Measurements from ENCODE around the gene TRIM71.
"Not testable (repeated sequence)": the region's sequence is repeated elsewhere in the genome, so short reads cannot be mapped to it uniquely, and the experiment has no call there.

Gene TRIM71

DNA sequence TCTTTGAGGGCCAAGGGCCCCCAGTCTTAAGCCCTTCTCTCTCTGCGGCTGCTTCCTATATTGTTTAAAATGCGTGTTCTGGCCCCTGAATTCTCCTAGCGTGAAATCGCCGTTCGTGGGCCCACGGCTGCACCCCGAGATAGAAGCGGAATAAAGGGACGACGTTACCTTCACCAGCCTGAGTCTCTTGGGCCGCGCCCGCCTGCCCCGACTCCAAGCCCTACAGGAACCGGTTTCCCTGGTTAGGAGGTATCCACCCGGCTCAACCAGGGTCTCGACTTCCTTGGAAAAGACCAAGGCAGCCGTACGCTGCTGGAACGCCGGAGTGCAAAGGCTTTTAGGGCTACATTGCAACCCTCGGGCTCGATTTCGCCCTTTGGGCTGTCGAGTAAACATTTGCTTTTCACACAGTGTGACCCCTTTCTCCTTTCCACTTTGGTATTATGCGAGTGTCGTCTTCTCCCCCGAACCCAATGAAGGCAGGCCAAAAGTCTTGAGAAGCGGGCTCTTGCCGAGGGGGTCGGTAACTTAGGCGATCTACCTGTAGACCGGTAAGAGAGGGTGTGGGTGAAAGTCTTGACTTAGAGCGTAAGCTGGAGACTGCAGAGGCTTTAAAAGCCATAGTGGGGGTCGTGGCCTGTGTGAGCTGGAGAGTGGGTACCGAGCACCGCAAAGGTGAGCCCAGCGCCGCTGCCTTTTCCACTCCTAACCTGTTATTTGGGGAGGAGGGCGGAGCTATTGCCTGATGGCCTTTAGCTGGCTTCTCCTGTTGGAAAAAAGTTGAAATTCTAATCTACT lies 2.0 kb downstream of the TRIM71 start:
- DNase-seq (ENCODE audit: low spot score) = no peak

DNA sequence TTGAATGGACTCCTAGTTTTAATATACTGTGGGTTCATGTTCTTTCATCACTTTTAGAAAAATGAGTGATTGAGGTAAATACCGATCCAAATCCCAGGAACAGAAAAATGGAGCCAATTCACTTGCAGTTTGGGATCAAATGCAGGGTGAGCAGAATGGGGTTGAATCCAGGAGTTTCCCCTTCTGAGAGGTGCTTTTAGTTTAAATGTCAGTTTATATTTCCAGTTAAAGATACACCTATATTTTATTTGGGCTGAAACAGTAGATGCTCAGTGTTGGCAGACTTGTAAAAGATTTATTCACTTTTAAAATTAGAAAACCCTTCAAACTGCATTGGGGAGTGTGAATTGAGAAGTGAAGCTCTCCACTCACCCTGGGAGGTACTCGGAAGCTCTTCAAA lies 2.6 kb downstream of the TRIM71 start:
- no peak for DNase-seq (ENCODE audit: low spot score)

DNA sequence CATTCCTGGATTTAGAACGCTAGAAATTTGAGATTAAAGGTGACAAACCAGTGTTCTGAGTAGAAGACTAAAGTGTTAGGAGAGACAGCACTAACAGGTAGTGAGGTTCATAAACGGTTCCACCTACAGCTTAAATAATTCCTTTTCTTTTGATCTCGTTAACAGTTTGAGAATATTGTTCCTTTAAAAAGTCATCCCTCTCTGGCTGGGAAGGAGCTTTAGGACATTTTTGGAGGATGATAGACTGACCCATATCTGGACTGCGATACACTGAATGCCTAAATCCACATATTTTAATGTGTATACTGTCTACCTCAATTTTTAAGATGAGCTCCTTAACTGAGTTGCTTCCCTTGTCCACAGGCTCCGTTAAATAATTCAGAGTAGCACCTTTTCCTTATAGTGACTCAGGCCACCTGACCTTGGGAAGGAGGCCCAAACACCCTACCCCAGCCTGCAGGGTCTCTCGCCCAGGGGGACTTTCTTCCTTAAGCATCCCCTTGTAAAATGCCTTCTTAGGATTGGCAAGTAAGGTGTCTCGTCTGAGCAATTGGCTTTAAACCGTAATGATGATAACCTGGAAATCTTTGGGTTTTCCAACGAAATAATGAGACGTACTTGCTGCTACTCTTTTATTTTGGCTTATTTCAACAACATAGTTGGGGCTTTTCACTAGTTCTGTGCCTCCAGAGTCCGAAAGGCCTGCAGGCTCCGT lies 3.3 kb downstream of the TRIM71 start:
- DNase-seq (ENCODE audit: low spot score) = no peak

DNA sequence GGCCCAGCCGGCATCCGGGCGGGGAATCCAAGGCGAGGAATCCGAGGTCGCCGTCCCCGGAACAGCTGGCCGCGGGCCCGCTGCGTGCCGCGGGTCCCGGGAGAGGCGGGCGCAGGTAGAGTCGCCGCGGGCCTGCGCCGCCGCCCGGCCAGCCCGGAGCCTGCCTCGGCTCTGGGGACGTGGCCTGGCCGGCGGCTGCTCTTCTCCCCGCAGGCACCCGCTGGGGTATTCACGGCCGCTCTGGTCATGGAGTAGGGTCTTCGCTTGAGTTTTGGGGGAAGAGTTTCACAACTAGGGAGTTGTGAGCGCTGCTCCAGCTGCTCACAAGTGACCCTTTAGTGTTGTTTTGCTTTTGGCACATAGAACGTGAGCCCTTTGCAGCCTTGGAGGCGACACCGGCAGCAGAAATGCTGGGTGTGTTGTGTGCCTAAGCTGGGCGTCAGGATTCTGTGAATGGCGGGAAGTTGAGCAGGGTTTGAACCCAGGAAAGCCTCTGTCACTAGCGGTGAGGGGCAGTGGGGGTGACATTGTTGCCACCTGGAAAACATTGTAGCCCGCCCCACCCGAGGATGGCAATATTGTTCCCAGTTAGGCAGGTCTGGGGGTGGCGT lies 4.0 kb downstream of the TRIM71 start:
- DNase-seq (ENCODE audit: low spot score) = no peak

DNA sequence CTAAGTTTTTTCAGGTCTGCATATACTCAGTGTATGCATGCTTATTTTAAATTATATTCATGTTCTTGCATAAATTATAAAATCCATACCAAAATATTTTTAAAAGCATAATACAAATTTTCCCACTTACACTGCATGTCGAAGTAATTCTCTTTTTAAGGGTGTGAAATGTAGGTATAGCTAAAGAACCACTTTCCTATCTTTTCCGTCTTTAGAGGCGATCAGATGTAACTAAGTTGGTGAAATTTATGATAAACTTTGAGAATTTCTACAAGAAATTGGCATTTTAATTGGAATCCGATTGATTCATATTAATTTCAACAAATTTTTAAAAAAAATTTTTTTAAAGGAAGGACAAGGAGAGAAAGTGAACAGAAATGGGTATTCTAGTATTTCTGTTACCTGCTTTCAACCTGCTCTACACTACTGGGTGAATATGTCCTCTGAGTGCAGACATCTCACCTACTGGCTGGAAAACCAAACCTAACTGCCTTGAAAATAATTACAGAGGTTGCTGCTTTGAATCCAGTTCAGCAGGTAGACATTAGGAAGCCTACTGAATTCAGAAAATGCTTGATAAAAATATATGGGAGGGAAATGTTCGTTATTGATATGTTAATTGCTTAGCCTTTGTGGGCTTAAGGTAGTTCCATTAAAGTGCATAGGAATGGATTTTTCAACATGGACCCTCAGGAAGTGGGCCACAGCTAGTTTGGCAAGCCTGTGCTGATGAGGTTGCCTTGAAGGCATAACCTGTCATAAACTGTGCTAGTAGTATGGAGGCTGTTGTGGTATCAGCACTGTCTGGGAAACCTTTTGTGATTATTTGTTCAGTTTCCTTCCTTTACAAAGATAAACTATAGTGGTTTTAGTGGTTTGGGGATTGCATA lies 5.1 kb downstream of the TRIM71 start:
- no peak for DNase-seq (ENCODE audit: low spot score)

DNA sequence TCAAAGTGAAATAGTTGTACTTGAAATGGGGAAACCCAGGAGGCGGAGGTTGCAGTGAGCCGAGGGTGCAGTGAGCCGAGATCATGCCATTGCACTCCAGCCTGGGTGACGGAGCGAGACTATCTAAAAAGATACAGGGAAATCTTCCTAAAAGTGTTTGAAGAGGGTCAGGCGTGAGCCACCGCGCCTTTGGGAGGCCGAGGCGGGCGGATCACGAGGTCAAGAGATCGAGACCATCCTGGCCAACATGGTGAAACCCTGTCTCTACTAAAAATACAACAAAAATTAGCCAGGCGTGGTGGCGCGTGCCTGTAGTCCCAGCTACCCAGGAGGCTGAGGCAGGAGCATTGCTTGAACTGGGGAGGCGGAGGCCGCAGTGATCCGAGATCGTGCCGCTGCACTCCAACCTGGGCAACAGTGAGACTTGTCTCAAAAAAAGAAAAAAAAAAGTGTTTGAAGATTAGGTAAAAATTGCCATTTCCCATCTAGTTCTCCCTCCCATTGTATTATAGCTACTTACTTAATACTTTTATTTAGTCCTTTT lies 5.9 kb downstream of the TRIM71 start:
- DNase-seq (ENCODE audit: low spot score) = not testable (repeated sequence)

DNA sequence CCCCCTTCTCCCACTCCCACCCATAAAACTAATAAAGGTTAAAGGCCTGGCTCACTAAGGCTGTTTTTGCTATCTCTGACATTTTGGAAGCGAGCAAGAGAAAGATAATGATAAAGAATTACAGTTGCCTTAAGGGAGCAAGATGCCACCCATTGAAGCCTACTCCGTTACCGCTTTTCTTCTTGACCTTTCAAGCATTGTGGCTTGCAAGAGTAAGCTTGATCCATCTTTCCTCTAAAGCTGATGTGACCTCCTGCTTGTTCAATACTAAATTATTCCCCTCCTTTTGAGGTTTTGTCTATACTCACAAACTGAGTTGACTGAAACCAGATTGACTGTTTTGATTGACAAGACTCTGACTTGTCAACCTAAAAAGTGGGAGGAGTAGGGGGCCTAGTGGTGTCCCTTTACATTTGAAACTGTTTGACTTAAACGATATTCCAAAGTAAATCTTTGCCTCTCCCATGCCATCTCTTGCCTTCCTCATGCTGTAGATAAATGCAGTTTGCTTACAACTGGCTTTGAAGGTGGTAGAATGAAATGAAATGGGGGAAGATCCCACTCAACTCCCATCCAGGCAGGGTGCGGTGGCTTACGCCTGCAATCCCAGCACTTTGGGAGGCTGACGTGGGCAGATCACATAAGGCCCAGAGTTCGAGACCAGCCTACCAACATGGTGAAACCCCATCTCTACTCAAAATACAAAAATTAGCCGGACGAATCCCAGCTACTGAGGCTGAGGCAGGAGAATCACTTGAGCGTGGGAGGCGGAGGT lies 8.0 kb downstream of the TRIM71 start:
- no peak for DNase-seq (ENCODE audit: low spot score)

DNA sequence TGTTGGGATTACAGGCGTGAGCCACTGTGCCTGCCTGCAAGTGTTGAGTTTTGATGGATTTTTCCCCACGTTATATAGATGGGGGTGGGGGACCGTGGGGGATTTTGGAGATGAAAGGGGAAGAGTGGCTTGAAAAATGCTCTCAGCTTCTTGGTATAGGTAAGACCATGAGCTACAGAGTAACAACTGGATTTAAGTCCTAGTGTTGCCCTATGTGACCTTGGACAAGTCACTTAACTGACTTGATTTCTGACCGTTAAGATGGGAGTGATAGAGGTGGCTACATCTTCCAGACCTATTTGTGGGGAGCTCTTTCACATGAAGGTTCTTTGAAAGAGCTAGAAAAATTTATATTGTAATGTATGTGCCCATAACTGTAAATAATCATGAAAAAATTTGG lies 13.3 kb downstream of the TRIM71 start:
- DNase-seq (ENCODE audit: low spot score) = no peak

DNA sequence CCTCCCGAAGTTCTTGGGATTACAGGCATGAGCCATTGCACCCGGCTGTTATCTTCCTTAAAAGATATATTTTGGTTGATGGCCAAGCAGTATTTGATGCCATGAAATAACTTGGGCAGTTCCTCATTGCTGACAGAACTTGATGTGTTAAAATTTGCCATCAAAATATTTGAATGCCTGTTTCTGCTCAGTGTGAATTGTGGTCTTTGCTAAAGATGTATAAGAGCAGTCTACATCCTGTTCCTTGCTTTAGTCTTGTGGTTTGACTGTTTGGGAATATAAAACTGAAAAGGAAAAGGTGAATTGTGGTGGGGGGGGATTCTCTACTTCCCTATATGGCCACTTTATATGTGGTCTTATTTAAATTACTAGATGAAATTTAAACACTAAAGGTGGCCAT lies 14.0 kb downstream of the TRIM71 start:
- DNase-seq (ENCODE audit: low spot score) = no peak

DNA sequence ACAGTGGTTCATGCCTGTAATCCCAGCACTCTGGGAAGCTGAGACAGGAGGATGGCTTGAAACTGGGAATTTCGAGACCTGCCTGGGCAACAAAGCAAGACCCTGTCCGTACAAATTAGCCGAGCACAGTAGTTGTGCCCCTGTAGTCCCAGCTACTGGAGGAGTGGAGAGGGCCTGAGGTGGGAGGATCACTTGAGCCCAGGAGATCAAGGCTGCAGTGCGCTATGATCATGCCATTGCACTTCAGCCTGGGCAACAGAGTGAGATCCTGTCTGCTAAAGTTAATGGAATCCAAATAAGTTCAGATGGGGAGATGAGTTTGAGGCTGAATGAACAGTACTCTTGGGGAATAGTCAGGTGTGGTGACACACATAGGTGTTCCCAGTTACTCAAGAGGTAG lies 14.4 kb downstream of the TRIM71 start:
- DNase-seq (ENCODE audit: low spot score) = no peak

DNA sequence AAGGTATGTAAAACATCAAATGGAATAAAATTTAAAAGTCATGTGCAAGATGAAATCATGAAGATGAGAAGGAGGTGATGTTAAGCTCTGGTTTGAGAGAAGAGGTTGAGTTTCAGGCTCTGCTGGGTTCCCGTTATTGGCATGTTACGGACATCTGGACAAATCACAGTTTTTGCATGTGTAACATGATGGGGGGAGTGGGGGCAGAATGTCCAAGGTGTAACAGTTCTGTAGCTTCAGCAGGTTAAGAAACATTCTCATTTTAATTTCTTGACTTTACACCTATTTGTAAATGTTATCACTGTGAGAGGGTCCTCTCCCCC lies 17.2 kb downstream of the TRIM71 start:
- DNase-seq (ENCODE audit: low spot score) = no peak

DNA sequence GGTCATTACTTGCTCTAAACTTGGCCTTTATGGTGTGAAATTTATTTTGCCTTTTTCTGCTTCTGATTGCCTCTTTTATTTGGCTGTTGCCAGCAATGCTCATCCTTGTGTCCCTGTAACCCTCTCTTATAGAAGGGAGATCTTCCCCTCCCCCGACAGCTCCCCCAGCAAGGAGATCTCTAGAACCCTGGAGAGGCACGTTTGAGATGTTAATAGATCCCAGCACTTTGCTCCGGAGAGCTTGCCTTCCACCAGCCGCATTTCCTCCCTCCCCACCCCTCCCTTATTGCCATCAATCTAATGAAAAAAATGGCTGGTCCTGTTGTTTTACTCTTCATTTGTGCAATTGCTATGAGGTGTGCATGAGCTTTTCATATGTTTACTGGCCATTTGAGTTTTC lies 18.2 kb downstream of the TRIM71 start:
- DNase-seq (ENCODE audit: low spot score) = no peak

DNA sequence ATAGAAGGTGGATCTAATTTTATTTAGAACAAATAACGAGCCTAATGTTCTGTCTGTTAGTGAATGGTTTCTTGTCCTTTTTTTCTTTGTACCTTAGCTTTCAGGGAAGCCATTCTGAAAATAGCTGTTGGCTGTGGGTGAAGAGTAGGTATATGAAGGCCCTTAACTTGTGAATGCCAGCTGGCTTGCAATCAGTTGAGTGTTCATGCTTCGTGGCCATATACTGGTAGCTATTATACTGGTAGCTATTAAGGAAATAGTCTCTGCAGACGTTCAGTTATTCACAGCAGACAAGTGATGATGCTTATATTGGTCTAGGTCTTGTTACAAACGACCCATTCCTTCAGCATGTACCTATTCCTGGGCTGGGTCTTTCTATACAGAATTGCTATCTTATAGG lies 18.8 kb downstream of the TRIM71 start:
- no peak for DNase-seq (ENCODE audit: low spot score)

DNA sequence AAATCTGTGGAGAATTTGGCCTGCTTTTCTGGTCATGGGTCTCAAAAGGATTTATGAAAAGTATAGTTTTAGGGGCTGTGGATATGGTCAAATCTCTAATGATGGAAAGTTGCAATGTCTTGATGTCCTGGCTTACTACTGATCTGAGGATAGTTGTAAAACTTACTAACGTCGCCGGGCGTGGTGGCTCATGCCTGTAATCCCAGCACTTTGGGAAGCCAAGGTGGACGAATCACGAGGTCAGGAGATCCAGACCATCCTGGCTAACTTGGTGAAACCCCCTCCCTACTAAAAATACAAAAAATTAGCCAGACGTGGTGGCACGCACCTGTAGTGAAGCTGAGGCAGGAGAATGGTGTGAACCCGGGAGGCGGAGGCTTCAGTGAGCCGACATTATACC lies 19.6 kb downstream of the TRIM71 start:
- no peak for DNase-seq (ENCODE audit: low spot score)

DNA sequence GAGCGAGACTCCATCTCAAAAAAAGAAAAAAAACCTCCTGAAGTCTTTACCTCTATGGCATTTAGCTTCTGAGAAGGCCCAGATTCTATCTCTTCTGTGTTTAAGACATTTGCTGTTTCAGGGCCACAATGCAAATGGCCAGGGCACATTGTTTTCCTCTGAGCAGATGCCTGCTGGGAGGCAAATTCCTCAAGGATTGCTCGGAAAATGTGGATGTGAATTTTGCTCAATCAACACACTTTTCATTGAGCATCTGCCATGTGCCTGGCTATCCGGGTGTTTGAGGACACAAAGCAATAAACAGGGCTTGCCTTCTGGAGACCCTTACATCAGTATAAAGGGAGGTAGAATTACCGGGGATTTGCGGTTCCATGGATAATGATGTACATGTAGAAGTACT lies 20.0 kb downstream of the TRIM71 start:
- no peak for DNase-seq (ENCODE audit: low spot score)

DNA sequence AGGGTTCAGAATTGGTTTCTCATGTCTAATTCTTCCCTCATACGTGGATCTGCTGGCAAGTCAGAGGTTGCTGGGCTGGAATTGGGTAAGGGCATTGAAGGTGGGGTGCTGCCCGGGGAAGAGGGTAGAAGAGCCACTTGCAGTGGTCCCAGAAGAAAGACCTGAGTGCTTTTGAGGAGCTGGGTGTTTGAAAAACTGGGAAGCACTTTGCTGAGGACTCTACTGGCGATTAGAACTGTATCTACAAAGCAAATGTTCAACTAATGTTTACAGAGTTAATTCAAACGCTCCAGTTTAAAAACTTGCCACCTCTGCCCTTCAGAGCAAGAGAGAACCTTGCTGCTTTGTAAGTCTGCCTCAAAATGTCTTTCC lies 21.9 kb downstream of the TRIM71 start:
- DNase-seq (ENCODE audit: low spot score) = no peak

DNA sequence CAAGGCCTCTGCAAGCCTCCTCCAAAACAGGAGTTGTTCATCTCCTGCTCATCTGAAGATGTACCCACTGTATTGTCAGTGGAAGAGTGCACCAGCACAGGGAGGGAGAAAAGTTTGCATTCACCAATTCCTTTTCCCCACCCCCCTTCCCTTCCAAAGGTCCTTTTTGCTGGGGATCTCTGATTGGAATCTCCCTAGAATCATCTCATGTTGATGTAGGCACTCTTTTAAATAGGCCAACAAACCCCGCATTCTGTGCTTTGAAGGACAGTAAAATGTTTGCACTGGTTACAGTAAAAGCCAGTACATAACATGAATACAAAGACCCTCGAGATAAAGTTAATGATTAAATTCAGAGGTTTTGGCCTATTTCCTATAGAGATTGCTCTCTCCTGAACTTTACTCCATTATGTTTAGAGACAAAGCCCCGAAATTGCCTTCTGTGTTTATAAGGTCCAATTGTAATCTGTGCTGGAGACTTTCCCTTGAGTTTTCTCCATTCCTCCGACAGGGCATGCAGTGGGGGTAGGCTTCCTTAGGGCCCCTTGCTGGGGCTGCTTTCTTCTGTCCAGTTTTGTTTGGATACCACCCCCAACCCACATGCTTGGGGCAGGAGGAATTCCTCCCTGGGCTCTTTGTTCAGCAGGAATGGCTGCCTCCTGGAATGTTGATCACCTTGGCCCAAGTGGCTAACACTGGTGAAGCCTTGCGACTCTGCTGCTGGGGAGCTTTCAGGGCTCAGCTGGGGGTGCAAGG lies 22.5 kb downstream of the TRIM71 start:
- DNase-seq (ENCODE audit: low spot score) = no peak

DNA sequence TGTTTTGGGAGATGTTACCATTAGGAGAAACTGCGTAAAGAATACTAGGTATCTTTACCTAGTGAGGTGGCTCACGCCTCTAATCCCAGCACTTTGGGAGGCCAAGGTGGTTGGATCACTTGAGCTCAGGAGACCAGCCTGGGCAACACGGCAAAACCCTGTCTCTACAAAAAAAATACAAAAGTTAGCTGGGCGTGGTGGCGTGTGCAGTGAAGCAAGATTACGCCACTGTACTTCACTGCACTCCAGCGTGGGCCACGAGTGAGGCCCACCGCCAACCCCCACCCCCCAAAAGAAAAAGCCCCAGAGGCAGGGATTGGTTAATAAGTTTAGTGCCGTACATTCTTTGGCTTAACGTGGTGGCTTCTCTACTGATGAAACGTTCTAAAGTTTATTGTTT lies 23.5 kb downstream of the TRIM71 start:
- no peak for DNase-seq (ENCODE audit: low spot score)

DNA sequence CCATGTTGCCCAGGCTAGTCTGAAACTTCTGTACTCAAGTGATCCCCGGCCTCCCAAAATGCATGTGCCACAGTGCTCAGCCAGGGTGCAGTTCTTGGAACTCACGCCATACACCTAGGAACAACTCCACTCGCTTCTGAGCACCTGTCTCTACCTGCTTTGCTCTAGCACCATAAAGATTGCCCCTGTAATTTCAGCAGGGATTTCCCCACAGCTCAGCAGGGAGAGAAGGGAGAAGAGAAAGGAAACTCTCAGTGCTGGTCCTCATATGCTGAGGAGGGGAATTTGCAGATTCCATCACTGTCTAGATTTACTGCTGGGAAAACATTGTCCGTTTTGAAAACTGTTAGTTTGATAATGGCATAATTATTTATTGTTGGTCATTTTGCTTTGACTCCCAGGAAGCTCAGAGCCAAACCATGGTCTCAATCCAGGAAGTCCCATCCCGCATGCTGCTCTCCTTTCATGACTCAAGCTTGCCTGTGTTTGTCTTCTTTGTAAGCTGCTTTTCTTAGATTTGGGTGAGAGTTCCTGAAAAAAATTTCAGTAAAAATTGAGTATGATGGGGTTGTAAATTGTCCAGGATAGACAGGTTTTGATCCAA lies 24.2 kb downstream of the TRIM71 start:
- no peak for DNase-seq (ENCODE audit: low spot score)

DNA sequence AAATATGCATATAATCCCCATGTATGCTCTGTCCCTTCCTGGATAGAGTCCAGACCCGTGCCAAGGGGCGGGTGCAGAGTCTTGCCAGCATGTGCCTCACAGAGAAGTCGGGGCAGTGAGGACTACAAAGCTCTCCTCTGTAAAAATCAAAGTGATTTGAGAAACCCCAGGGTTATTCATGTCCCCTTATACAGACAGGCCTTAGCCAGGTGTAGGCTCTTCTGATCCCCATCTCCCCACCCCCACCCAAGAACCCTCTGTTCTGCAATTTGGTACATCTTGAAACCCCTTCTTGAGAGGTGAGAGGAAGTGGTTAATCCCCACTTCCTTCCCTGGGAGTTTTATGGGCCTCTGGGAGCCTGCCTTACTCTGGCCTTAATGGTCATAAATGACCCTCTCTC lies 24.7 kb downstream of the TRIM71 start:
- DNase-seq (ENCODE audit: low spot score) = no peak
